ENCODE data around the gene NACC2.

The NACC2 gene

DNA sequence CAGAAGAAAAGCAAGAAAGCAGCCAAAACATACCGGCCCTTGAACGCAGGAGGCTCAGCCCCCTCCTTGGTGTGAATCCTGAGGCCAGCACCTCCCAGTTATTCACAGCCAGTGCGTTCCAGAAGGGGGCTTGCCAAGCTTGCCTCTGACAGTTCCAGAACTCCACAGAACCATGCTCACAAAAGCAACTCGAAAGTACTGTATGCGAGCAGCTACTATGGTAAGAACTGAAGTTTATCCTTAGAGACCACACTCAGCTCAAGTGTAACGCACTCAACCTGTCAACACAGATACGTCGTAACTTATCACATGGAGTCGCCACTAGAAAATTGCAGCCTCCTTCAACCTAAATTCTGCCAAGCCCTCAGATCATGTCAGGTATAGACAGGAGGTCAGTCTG, 135.3 kb downstream of the NACC2 start:
- Histone ChIP-seq H3F3A (ENCODE audit: low read depth) (no peaks in the 10 kb centered on the region), H3K4me2 (ENCODE audit: low read depth, low read length, poor library complexity, severe bottlenecking) (peak overlapping the region; percentile 98), H3K9me2 (replicated peaks; ENCODE audit: low read depth, low read length) (no peaks in the 10 kb centered on the region), H2AFZ (ENCODE audit: low read length) (no peak overlapping the region), H3K27me3 (ENCODE audit: insufficient read depth, low read length, poor library complexity, severe bottlenecking) (no peaks in the 10 kb centered on the region), H3K79me2 (ENCODE audit: insufficient read depth, low read length) (peaks cover 56% of the 10 kb centered on the region), H3K9ac (ENCODE audit: low read depth, low read length, poor library complexity, severe bottlenecking) (peak overlapping the region; percentile 93), H4K20me1 (ENCODE audit: insufficient read depth, low read length, poor library complexity, severe bottlenecking) (peaks cover 18% of the 10 kb centered on the region), H3K36me3 (ENCODE audit: insufficient read depth, low read length) (peaks cover 4% of the 10 kb centered on the region; the same call in 1 of the 2 replicates), H3K4me3 (ENCODE audit: low read length, poor library complexity, severe bottlenecking) (peak overlapping the region; percentile 98), H3K4me1 (ENCODE audit: insufficient read depth, low read length, poor library complexity, severe bottlenecking) (peaks cover 32% of the 10 kb centered on the region), H3K9me3 (ENCODE audit: insufficient read depth, low read depth, low read length) (no peaks in the 10 kb centered on the region)
- TF ChIP-seq, protein P1, sequence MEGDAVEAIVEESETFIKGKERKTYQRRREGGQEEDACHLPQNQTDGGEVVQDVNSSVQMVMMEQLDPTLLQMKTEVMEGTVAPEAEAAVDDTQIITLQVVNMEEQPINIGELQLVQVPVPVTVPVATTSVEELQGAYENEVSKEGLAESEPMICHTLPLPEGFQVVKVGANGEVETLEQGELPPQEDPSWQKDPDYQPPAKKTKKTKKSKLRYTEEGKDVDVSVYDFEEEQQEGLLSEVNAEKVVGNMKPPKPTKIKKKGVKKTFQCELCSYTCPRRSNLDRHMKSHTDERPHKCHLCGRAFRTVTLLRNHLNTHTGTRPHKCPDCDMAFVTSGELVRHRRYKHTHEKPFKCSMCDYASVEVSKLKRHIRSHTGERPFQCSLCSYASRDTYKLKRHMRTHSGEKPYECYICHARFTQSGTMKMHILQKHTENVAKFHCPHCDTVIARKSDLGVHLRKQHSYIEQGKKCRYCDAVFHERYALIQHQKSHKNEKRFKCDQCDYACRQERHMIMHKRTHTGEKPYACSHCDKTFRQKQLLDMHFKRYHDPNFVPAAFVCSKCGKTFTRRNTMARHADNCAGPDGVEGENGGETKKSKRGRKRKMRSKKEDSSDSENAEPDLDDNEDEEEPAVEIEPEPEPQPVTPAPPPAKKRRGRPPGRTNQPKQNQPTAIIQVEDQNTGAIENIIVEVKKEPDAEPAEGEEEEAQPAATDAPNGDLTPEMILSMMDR (conservative IDR thresholded peaks at IDR 0.05; ENCODE audit: low read length), result no peak
- no peak for TF ChIP-seq EZH2phosphoT487 (IDR thresholded peaks at IDR 0.05; ENCODE audit: borderline replicate concordance)

DNA sequence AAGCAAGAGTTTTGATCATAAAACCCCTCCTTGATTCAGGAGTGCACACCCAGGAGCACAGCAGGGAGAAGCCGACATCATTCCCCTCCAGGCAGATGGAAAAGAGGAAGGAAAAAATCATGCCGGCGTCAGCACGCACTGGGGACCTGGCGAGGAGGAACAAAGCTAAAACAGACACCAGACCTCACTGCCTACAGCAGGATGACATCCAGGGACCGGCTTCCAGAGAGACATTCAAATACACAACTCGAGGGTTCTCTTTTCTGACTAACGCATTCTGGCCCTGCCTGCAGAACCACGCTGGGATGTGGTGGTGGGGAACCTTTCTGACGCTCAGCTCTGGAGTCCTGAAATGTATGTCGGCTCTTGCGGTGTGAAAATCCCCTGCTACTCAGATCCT, 136.6 kb downstream of the NACC2 start:
- peak overlapping the region; percentile 41 for H3K4me3 ChIP-seq (ENCODE audit: low read length, poor library complexity, severe bottlenecking)
- H3K4me2 ChIP-seq (ENCODE audit: low read depth, low read length, poor library complexity, severe bottlenecking), result peak overlapping the region; percentile 98
- no peak overlapping the region for H2AFZ ChIP-seq (ENCODE audit: low read length)
- peaks cover 18% of the 10 kb centered on the region for H4K20me1 ChIP-seq (ENCODE audit: insufficient read depth, low read length, poor library complexity, severe bottlenecking)
- peak overlapping the region; percentile 93 for H3K9ac ChIP-seq (ENCODE audit: low read depth, low read length, poor library complexity, severe bottlenecking)
- H3F3A ChIP-seq (ENCODE audit: low read depth), result no peaks in the 10 kb centered on the region
- H3K9me2 ChIP-seq (replicated peaks; ENCODE audit: low read depth, low read length), result no peaks in the 10 kb centered on the region
- H3K9me3 ChIP-seq (ENCODE audit: insufficient read depth, low read depth, low read length), result no peaks in the 10 kb centered on the region
- H3K27me3 ChIP-seq (ENCODE audit: insufficient read depth, low read length, poor library complexity, severe bottlenecking), result no peaks in the 10 kb centered on the region
- H3K4me1 ChIP-seq (ENCODE audit: insufficient read depth, low read length, poor library complexity, severe bottlenecking), result peaks cover 32% of the 10 kb centered on the region
- TF ChIP-seq, protein P1 (conservative IDR thresholded peaks at IDR 0.05; ENCODE audit: low read length), result no peak
- TF ChIP-seq EZH2phosphoT487 (IDR thresholded peaks at IDR 0.05; ENCODE audit: borderline replicate concordance), result no peak
- peaks cover 13% of the 10 kb centered on the region; the same call in 1 of the 2 replicates for H3K36me3 ChIP-seq (ENCODE audit: insufficient read depth, low read length)
- peaks cover 56% of the 10 kb centered on the region for H3K79me2 ChIP-seq (ENCODE audit: insufficient read depth, low read length)

DNA sequence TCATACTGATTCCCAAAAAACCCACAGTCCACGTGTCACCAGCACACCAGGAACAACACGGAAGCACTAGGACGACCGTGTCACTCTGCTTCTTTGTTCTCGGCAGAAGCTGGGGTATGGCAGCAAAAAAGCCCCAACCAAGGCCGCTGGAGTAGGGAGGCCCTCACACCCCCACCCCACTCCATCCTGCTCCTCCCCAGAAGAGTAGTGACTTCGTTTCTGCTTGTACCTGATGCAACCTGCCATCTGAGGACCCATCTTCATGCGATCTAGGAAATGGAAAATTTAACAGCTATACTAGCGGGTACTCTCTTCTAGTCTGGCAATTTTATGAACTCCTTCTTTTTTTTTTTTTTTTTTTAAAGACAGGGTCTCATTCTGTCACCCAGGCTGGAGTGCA, 137.7 kb downstream of the NACC2 start:
- Histone ChIP-seq H3K27me3 (ENCODE audit: insufficient read depth, low read length, poor library complexity, severe bottlenecking) (no peaks in the 10 kb centered on the region), H3K9me3 (ENCODE audit: insufficient read depth, low read depth, low read length) (no peaks in the 10 kb centered on the region), H3K36me3 (ENCODE audit: insufficient read depth, low read length) (peaks cover 21% of the 10 kb centered on the region; the same call in 1 of the 2 replicates), H3K4me3 (ENCODE audit: low read length, poor library complexity, severe bottlenecking) (no peak overlapping the region), H3K79me2 (ENCODE audit: insufficient read depth, low read length) (peaks cover 56% of the 10 kb centered on the region), H2AFZ (ENCODE audit: low read length) (no peak overlapping the region), H3K4me2 (ENCODE audit: low read depth, low read length, poor library complexity, severe bottlenecking) (peak overlapping the region; percentile 22), H3K4me1 (ENCODE audit: insufficient read depth, low read length, poor library complexity, severe bottlenecking) (peaks cover 29% of the 10 kb centered on the region), H3K9me2 (replicated peaks; ENCODE audit: low read depth, low read length) (no peaks in the 10 kb centered on the region), H3F3A (ENCODE audit: low read depth) (no peaks in the 10 kb centered on the region), H4K20me1 (ENCODE audit: insufficient read depth, low read length, poor library complexity, severe bottlenecking) (peaks cover 18% of the 10 kb centered on the region), H3K9ac (ENCODE audit: low read depth, low read length, poor library complexity, severe bottlenecking) (no peak overlapping the region)
- TF ChIP-seq EZH2phosphoT487 (IDR thresholded peaks at IDR 0.05; ENCODE audit: borderline replicate concordance), result no peak
- TF ChIP-seq, protein P1 (conservative IDR thresholded peaks at IDR 0.05; ENCODE audit: low read length), result no peak
